CD4-positive, alpha-beta T cell treated with Interleukin-4 for 4 hours (primary cell): ENCODE data around the gene HOXC13.

Experiments used
- DNase-seq: peaks from one replicate; pipeline ENCODE4 v3.0.0-alpha.2; 2020

HOXC13 gene

GRCh38 chr12:53995378-53996239 is 57.0 kb downstream of the HOXC13 start:
- no peak for DNase-seq
